Measurements from ENCODE around the gene IPO9.

DNA sequence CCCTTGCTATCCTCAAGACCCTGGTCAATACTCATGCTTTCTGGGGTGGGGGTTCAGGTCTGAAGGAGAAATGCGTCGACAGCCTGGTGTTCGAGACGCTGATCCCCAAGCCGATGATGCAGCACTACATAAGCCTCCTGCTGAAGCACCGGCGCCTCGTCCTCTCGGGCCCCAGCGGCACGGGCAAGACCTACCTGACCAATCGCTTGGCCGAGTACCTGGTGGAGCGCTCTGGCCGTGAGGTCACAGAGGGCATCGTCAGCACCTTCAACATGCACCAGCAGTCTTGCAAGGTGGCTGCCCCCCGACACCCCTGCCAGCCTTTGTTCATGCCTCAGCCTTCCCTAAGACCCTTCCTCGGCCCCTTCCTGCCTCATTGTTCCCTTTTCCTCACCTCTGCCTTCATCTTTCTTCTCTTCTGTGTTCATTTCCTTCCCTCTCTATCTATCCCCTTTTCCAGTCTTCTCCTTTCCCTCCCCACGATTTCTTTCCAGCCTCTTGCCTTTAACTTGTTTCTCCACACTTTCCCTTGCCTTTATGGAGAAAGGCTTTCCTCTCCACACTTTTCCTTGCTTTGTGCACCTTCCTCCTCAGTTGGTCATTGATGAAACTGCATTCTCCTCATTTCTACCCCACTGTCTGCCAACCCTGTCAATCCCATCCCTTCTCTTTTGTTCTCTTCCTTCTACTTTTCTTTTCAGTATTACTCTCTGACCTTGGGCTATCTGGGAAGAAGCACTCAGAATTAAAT, 18.3 kb upstream of the IPO9 start:
- TF ChIP-seq MAX (IDR thresholded peaks at IDR 0.05; ENCODE audit: low read depth, low read length), result no peak
- no peak for TF ChIP-seq CTCF (IDR thresholded peaks at IDR 0.05; ENCODE audit: low read depth, low read length)
- no peak for TF ChIP-seq POLR2A (IDR thresholded peaks at IDR 0.05; ENCODE audit: extremely low read depth, insufficient read length)
- TF ChIP-seq MYC (IDR thresholded peaks at IDR 0.05; ENCODE audit: low read depth, low read length), result no peak
